Measurements from ENCODE around the gene PRPF38A.

DNA sequence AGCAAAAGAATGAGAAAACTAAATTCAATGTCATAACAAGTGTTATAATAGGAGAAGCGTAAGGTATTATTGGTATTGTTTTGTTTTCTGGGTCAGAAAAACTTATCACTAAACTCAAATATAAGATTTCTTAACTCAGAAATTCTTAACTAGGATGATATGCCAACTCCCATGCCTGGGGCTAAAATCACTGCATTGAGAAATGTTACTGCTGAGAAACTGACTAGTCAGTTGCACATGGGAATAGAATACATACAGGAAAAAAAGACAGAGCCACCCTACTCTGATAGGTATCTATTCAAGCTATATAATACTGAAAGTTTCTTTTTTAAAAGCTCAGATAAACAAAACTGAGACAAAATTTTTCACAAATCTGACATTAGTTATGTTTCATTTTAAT lies 56.3 kb downstream of the PRPF38A start:
- no peak for TF ChIP-seq JUN (IDR thresholded peaks at IDR 0.05; ENCODE audit: borderline replicate concordance, insufficient read depth, insufficient read length, low read depth)
- TF ChIP-seq MYC (IDR thresholded peaks at IDR 0.05; ENCODE audit: low read depth, low read length), result no peak
- TF ChIP-seq CTCF (IDR thresholded peaks at IDR 0.05; ENCODE audit: extremely low read depth in 1 of 2, insufficient read depth in 1 of 2, low read depth in 1 of 2, low read length in 2 of 2), result no peak
- no peak for TF ChIP-seq POLR2AphosphoS5 (IDR thresholded peaks at IDR 0.05; ENCODE audit: insufficient read depth, low read depth, low read length)
- TF ChIP-seq, protein P1, sequence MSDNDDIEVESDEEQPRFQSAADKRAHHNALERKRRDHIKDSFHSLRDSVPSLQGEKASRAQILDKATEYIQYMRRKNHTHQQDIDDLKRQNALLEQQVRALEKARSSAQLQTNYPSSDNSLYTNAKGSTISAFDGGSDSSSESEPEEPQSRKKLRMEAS (IDR thresholded peaks at IDR 0.05; ENCODE audit: insufficient read depth, insufficient read length), result no peak
- TF ChIP-seq POLR2A (IDR thresholded peaks at IDR 0.05; ENCODE audit: low read depth, low read length), result no peak
- TF ChIP-seq FOS (IDR thresholded peaks at IDR 0.05; ENCODE audit: borderline replicate concordance, insufficient read depth, low read length), result no peak
- TF ChIP-seq EZH2 (IDR thresholded peaks at IDR 0.05; ENCODE audit: borderline replicate concordance, low read depth, low read length, severe bottlenecking), result no peak
- no peak for TF ChIP-seq GATA2 (IDR thresholded peaks at IDR 0.05; ENCODE audit: insufficient read depth, insufficient read length, low read depth, low read length)

All from endothelial cell of umbilical vein (primary cell).